ENCODE measurements around the gene SNAPC2. TPM values are rescaled to one million over a fixed set of nuclear protein-coding genes. Genes with fewer than 3 reads are reported as not detected.
"Not testable (repeated sequence)": the region's sequence is repeated elsewhere in the genome, so short reads cannot be mapped to it uniquely, and the experiment has no call there.

Gene SNAPC2
- polyA plus RNA-seq, 1 donor from 2014 or later = 19.0 TPM

- peaks cover 13% of the 10 kb centered on the region for H3K27me3 Mint-ChIP-seq
- H3K9me3 Mint-ChIP-seq = no peaks in the 10 kb centered on the region
- H3K27ac Mint-ChIP-seq = peak overlapping the region in 1 of 3 donors; percentile 80
- H3K4me3 Mint-ChIP-seq = peak overlapping the region in 1 of 4 donors; percentile 10
- peaks cover 7% of the 10 kb centered on the region for H3K36me3 Mint-ChIP-seq
- H3K4me1 Mint-ChIP-seq = peaks cover 0 to 7% (median 5%) of the 10 kb centered on the region in 3 donors
These were observed 8.5 kb upstream of the SNAPC2 start for GRCh38 chr19:7911508-7912143.

- Mint-ChIP-seq H3K4me1 (peaks cover 0 to 7% (median 5%) of the 10 kb centered on the region in 3 donors), H3K4me3 (no peak overlapping the region), H3K27ac (peak overlapping the region in 1 of 3 donors; percentile 80), H3K27me3 (peaks cover 13% of the 10 kb centered on the region), H3K9me3 (no peaks in the 10 kb centered on the region), H3K36me3 (peaks cover 7% of the 10 kb centered on the region)
These were observed 7.9 kb upstream of the SNAPC2 start for GRCh38 chr19:7912144-7912696.

GRCh38 chr19:7912697-7913564 is 7.2 kb upstream of the SNAPC2 start:
- no peak overlapping the region for H3K4me3 Mint-ChIP-seq
- no peaks in the 10 kb centered on the region for H3K9me3 Mint-ChIP-seq
- H3K27me3 Mint-ChIP-seq = peaks cover 14% of the 10 kb centered on the region
- peaks cover 0 to 9% (median 5%) of the 10 kb centered on the region in 3 donors for H3K4me1 Mint-ChIP-seq
- peaks cover 7% of the 10 kb centered on the region for H3K36me3 Mint-ChIP-seq
- H3K27ac Mint-ChIP-seq = no peak overlapping the region

GRCh38 chr19:7913652-7914051 is 6.5 kb upstream of the SNAPC2 start:
- Mint-ChIP-seq H3K27ac (peak overlapping the region in 1 of 3 donors; percentile 63), H3K9me3 (no peaks in the 10 kb centered on the region), H3K36me3 (peaks cover 7% of the 10 kb centered on the region), H3K4me3 (no peak overlapping the region), H3K27me3 (peaks cover 20% of the 10 kb centered on the region), H3K4me1 (peaks cover 3 to 15% (median 5%) of the 10 kb centered on the region in 3 donors)

GRCh38 chr19:7914099-7914498 is 6.0 kb upstream of the SNAPC2 start:
- Mint-ChIP-seq H3K4me1 (peaks cover 3 to 15% (median 5%) of the 10 kb centered on the region in 3 donors), H3K4me3 (no peak overlapping the region), H3K27ac (no peak overlapping the region), H3K9me3 (no peaks in the 10 kb centered on the region), H3K36me3 (peaks cover 7% of the 10 kb centered on the region), H3K27me3 (peaks cover 20% of the 10 kb centered on the region)

GRCh38 chr19:7914598-7915045 is 5.5 kb upstream of the SNAPC2 start, which contains the start of gene TGFBR3L:
TSS of gene TGFBR3L (plus strand) at chr19:7914830.
- peaks cover 7% of the 10 kb centered on the region for H3K36me3 Mint-ChIP-seq
- H3K4me3 Mint-ChIP-seq = peak within 1 kb of the TSS in 2 of 4 donors; percentile 58 to 78
- H3K9me3 Mint-ChIP-seq = peaks cover 0 to under 1% (median 0%) of the 10 kb centered on the region in 3 donors
- peaks cover 22% of the 10 kb centered on the region for H3K27me3 Mint-ChIP-seq
- H3K4me1 Mint-ChIP-seq = peaks cover 4 to 17% (median 6%) of the 10 kb centered on the region in 3 donors
- peak within 1 kb of the TSS in 2 of 3 donors; percentile 63 to 91 for H3K27ac Mint-ChIP-seq

GRCh38 chr19:7915250-7916102 is 4.7 kb upstream of the SNAPC2 start:
- peaks cover 26% of the 10 kb centered on the region for H3K27me3 Mint-ChIP-seq
- peak overlapping the region; percentile 21 to 78 (median 52) for H3K4me3 Mint-ChIP-seq
- peaks cover 7% of the 10 kb centered on the region for H3K36me3 Mint-ChIP-seq
- peak overlapping the region in 2 of 3 donors; percentile 63 to 91 for H3K27ac Mint-ChIP-seq
- peaks cover 0 to 2% (median 0%) of the 10 kb centered on the region in 3 donors for H3K9me3 Mint-ChIP-seq
- H3K4me1 Mint-ChIP-seq = peaks cover 8 to 24% (median 11%) of the 10 kb centered on the region in 3 donors

GRCh38 chr19:7916103-7916954 is 3.8 kb upstream of the SNAPC2 start:
- Mint-ChIP-seq H3K9me3 (peaks cover 0 to 2% (median 0%) of the 10 kb centered on the region in 3 donors), H3K27me3 (peaks cover 26% of the 10 kb centered on the region), H3K4me3 (peak overlapping the region; percentile 47 to 80 (median 71)), H3K4me1 (peaks cover 12 to 24% (median 13%) of the 10 kb centered on the region in 3 donors), H3K27ac (peak overlapping the region in 2 of 3 donors; percentile 39 to 91), H3K36me3 (peaks cover 7% of the 10 kb centered on the region)

- Mint-ChIP-seq H3K9me3 (peaks cover 0 to 2% (median 0%) of the 10 kb centered on the region in 3 donors), H3K4me3 (peak overlapping the region; percentile 64 to 80 (median 72)), H3K27ac (peak overlapping the region in 1 of 3 donors; percentile 81), H3K27me3 (peaks cover 26% of the 10 kb centered on the region), H3K36me3 (peaks cover 5% of the 10 kb centered on the region), H3K4me1 (peaks cover 12 to 24% (median 13%) of the 10 kb centered on the region in 3 donors)
These were observed 3.2 kb upstream of the SNAPC2 start for GRCh38 chr19:7916955-7917266.

- H3K4me1 Mint-ChIP-seq = peaks cover 12 to 24% (median 15%) of the 10 kb centered on the region in 3 donors
- peak overlapping the region; percentile 64 to 85 (median 79) for H3K4me3 Mint-ChIP-seq
- peak overlapping the region in 2 of 3 donors; percentile 71 to 90 for H3K27ac Mint-ChIP-seq
- peaks cover 26% of the 10 kb centered on the region for H3K27me3 Mint-ChIP-seq
- peaks cover 0 to 2% (median 0%) of the 10 kb centered on the region in 3 donors for H3K9me3 Mint-ChIP-seq
- peaks cover 5% of the 10 kb centered on the region for H3K36me3 Mint-ChIP-seq
These were observed 2.7 kb upstream of the SNAPC2 start for GRCh38 chr19:7917267-7918061.

GRCh38 chr19:7918062-7918614 is 2.0 kb upstream of the SNAPC2 start:
- peaks cover 14 to 24% (median 15%) of the 10 kb centered on the region in 3 donors for H3K4me1 Mint-ChIP-seq
- peak overlapping the region; percentile 41 to 85 (median 76) for H3K4me3 Mint-ChIP-seq
- peak overlapping the region in 2 of 3 donors; percentile 71 to 90 for H3K27ac Mint-ChIP-seq
- H3K27me3 Mint-ChIP-seq = peaks cover 26% of the 10 kb centered on the region
- H3K36me3 Mint-ChIP-seq, H3K9me3 Mint-ChIP-seq: not testable (repeated sequence)

- H3K4me3 Mint-ChIP-seq = peak overlapping the region; percentile 71 to 96 (median 87)
- H3K27ac Mint-ChIP-seq = peak overlapping the region in 1 of 3 donors; percentile 90
- peaks cover 2% of the 10 kb centered on the region for H3K36me3 Mint-ChIP-seq
- peaks cover 26% of the 10 kb centered on the region for H3K27me3 Mint-ChIP-seq
- peaks cover 0 to 2% (median 0%) of the 10 kb centered on the region in 3 donors for H3K9me3 Mint-ChIP-seq
- H3K4me1 Mint-ChIP-seq = peaks cover 14 to 24% (median 15%) of the 10 kb centered on the region in 3 donors
These were observed 1.3 kb upstream of the SNAPC2 start for GRCh38 chr19:7918615-7919421.
